ENCODE measurements around the gene CELF1.

The CELF1 gene

DNA sequence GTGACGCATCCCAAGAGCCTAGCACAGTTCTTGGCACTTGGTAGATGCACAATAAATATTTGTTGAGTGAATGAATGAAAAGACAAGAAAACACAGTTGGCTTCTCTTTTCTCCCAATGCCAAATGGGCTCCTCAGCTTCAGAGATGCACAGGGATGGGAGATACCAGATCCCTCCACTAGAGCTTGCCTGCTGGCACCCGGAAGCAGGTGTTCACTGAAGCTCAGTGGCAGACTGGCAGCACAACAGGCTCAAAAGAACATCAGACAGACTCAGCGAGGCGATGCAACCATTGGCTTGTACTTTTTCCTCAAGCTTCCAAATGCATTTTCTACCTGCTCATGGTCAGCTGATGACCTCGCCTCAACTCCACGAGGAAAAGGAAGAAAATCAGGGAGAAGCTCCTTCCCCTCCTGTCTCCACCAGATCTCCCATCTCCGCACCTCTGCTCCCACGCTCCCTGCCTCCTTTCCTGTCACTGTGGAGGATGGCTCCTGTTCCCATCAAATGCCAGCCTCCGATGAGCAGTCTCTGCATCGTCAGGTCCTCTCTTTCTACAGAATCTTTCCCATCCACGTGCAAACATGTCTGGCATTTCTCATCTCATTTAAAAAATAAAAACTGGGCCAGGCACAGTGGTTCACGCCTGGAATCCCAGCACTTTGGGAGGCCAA lies 109.8 kb downstream of the CELF1 start:
- DNase-seq, result no peak

- DNase-seq, result no peak
Measured at GRCh38 chr11:47442514-47442913, 110.4 kb downstream of the CELF1 start.

DNA sequence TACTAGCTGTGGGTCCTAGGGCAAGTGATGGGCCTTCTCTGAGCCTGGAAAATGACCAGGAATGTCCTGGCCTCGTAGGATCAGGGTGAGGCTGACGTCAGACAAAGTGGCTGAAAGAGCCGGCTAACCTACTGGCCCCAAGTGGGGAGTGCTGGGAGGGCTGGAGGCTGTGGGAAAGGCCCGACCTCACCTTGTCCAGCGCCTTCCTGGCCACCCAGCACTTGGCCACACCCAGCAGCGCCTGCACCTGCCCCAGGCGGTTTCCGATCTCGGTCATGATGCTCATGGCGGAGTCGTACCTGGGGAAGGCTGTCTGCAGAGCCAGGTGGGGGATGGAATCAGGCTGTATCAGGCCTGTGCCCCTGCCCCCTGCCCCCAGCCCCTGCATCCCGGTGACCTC lies 111.5 kb downstream of the CELF1 start:
- DNase-seq, result no peak

- no peak for DNase-seq
Measured at GRCh38 chr11:47440054-47440476, 112.9 kb downstream of the CELF1 start.

DNA sequence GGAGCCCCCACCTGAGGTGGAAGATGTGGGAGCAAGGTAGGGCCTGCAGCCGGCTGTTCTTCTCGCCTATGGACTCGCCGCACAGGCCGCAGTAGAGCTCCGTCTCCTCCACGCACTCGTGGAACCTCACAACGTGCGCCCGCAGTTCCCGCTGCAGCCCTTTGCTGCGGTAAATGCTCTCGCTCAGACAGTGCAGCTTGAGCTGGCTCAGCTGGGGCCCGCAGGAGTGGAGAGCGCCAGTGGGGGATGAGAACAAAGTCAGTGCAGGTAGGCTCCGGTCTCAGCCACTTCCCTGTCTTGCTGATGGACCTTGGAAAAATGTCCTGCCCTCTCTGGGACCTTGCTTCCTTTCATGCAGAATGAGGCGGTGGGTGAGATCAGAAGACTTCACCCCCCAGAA lies 114.2 kb downstream of the CELF1 start:
- no peak for DNase-seq

- DNase-seq, result no peak
Measured at GRCh38 chr11:47437746-47438418, 115.0 kb downstream of the CELF1 start.

- DNase-seq, result no peak
Measured at GRCh38 chr11:47437218-47437745, 115.7 kb downstream of the CELF1 start.

DNA sequence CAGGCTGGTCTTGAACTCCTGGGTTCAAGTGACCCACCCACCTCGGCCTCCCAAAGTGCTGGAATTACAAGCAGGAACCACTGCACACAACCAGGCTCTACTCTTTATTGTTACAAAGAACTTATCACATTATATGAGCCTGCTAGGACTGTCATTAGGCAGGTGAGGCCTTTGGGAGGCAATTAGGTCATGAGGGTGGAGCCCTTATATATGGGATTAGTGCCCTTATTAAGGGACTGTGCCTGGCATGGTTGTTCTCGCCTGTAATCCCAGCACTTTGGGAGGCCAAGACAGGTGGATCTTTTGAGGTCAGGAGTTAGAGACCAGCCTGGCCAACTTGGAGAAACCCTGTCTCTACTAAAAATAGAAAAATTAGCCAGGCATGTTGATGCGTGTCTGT lies 116.2 kb downstream of the CELF1 start:
- DNase-seq, result no peak

- no peak for DNase-seq
Measured at GRCh38 chr11:47435687-47436086, 117.2 kb downstream of the CELF1 start.

- peak; percentile 11 for DNase-seq
Measured at GRCh38 chr11:47434011-47434786, 118.7 kb downstream of the CELF1 start.

GRCh38 chr11:47433157-47433556 lies 119.8 kb downstream of the CELF1 start:
- DNase-seq, result no peak

DNA sequence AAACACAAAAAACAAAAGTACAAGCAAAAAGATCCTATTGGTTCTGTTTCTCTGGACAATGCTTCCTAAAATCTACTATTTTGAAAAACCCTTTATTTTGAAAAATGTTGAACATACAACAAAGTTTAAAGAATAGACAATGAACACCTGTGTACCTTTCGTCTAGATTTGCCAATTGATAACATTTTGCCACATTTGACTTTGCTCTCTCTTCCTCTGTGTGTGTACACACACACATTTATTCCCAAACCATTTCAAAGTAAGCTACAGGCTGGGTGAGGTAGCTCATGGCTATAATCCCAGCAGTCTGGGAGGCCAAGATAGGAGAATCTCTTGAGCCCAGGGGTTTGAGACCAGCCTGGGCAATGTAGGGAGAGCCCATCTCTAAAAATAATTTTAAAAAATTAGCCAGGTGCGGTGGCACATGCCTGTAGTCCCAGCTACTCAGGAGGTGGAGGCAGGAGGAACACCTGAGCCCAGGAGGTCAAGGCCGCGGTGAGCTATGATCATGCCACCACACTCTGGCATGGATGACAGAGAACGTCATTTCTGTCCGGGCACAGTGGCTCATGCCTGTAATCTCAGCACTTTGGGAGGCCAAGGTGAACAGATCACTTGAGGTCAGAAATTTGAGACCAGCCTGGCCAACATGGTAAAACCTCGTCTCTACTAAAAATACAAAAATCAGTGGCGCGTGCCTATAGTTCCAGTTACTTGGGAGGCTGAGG lies 121.4 kb downstream of the CELF1 start:
- DNase-seq, result no peak

GRCh38 chr11:47430524-47430923 lies 122.4 kb downstream of the CELF1 start:
- no peak for DNase-seq

DNA sequence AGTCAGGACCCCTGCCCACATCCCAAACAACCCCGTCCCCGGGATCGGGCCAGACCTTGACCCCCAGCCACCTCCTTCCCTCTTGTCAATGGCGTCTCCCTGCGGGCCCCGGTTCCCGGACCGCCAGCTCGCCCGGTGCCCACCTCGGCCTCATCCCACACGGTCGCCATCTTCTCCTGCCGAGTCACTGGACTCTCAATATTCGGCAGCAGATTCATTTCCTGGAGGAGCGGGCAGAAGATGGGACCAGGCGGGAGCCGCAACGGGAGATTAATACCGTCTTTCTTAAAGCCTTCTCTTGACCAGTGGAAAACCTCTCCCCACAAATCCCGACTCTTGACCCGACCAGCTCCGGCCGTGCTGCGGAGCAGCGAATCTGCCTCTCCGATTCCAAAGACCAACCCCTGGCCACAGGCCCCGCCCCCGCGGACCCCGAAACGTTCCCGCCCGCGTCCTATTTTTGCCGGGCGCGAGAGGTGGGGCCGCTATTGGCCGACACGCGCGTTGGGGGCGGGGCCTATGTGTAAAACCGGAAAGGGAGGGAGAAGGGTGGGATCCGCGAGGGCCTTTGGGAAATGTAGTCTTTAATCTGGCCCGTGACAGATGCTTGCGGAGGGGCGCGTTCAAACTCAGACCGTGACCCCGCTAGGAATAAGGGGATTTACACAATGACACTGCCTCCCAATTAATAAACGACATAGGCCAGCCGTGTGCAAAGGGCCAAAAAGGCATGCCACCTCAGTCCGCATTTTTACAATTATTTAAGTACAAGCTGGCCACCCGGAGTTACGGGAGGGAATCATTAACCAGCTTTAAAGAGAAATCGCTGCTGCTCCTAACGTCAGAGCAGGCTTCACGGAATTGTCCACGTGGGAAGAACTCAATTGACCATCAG lies 126.6 kb downstream of the CELF1 start, which contains the start of gene PSMC3:
Gene PSMC3, minus strand, starts transcription at position 378 of the 895 bp plus-strand sequence. Its CDS starts 160 bp downstream, at position 218.
- DNase-seq, result peak; percentile 90

DNA sequence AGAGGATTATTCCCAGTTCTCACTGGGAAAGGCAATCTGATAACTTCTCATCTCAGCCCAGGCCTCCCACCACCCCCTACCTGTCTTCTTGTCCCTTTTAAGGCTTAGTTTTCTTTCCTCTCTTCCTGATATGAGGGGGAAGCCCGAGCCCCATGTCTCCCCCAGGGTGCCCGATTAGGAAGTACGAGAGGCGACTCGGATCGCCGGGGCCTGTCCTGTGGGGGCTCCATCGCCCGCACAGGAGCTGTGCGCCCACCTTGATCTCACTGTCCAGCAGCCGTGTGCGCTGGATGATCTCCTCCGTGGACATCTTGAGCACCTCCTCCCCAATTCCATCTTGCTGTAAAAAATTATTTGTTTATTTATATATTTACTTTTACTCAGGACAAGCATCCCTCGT lies 127.3 kb downstream of the CELF1 start:
- no peak for DNase-seq

DNA sequence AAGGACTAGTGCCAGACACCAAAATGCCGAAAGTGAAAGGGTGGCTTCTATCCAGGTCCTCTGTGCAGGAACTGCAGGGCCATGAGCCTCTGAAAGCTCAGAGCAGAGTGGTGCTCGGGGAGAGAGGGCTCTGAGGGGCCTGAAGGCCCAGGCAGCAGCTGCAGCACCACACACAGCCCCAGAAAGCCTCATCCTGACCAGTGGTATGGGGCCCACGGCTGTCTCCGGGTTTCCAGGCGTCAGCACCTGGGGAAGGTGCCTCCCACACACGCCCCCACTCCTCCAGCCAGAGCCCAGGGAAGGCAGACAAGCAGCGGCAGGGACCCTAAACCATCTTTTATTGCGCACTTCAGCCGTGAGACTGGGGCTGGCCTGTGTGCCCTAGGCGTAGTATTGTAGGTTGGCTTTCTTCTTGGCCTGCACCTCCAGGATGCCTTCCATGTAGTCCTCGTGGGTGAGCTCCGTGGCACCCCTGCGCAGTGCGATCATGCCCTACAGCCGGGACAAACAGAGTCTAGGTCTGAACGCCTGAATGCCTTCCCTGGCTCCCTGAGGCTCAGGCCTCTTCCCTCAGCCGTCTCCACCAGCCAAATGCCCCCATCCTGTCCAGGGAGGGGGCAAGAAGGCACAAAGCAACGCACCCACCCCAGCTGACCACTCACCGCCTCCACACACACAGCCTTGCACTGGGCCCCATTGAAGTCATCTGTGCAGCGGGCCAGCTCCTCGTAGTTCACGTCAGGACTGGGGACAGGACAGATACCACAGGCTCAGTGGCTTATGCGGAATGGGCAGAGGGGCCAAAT lies 134.3 kb downstream of the CELF1 start:
- DNase-seq, result no peak

DNA sequence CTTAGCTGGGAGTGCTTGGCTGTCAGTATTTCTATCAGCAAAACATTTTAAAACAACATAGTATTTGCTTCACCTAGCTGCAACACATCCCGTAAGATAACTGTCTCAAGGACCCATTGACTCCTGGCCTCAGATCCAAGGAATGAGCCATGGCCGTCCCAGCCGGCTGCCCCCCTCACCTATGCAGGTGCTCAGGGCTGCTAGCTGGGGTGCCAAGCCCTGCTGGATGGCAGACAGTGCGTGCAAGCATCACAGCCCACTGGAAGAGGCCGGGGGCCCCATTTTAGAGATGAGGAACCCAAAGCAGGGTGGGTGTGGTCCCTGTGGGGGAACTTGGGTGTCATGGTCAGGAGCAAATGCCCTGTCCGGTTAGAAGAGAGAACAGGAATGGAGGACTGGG lies 135.2 kb downstream of the CELF1 start:
- DNase-seq, result no peak

DNA sequence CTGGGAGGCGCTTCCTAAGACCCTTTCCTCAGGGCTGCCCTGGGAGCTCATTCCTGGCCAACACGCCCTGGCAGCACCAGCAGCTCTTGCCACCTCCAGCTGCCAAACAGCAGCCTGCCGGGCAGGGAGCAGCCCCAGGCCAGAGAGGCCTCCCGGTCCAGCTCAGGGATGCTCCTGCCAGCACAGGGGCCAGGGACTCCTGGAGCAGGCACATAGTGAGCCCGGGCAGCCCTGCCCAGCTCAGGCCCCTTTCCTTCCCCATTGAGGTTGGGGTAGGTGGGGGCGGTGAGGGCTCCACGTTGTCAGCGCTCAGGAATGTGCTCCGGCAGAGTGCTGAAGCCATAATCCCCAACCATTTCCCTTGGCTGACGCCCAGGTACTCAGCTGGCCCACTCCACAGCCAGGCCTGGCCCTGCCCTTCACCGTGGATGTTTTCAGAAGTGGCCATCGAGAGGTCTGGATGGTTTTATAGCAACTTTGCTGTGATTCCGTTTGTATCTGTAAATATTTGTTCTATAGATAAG lies 136.9 kb downstream of the CELF1 start:
- DNase-seq, result peak; percentile 43

All from GOT3 (cell line).